K562 (cell line): ENCODE data around the gene MEF2D. TPM values are rescaled to one million over a fixed set of nuclear protein-coding genes. Genes with fewer than 3 reads are reported as not detected.
A peak's percentile ranks its signal among the peaks of the same experiment; 100 is the strongest.

Source experiments
- CGGBP1 ChIP-seq: fragments of 250-450 bp; sonication (Bioruptor Pico); IDR thresholded peaks from 2 replicates; pipeline ENCODE4 v1.9.0; 2021; ENCODE audit warnings: mild to moderate bottlenecking
- CHD4 ChIP-seq: fragments of 200-600 bp; sonication (generic); IDR thresholded peaks from 3 replicates; pipeline ENCODE4 v1.6.1; 2012; ENCODE audit warnings: low read depth, mild to moderate bottlenecking, mixed read lengths, low read length, inconsistent platforms; ENCODE audit not compliant: insufficient read depth, insufficient replicate concordance, poor library complexity, severe bottlenecking
- CUX1 ChIP-seq: fragments of 200-800 bp; sonication (Bioruptor generic); IDR thresholded peaks from 2 replicates; pipeline ENCODE4 v1.6.1; 2016; ENCODE audit warnings: missing genetic modification characterization, missing compliant biosample characterization
- DPF2 ChIP-seq: fragments of 450-650 bp; IDR thresholded peaks from 2 replicates; pipeline ENCODE4 v1.6.1; 2016
- E2F8 ChIP-seq: fragments of 450-650 bp; IDR thresholded peaks from 2 replicates; pipeline ENCODE4 v1.7.1; 2018; ENCODE audit warnings: mild to moderate bottlenecking, low read depth; ENCODE audit not compliant: partially characterized antibody
- FOS ChIP-seq: IDR thresholded peaks from 3 replicates; pipeline ENCODE4 v1.6.1; 2011; ENCODE audit not compliant: insufficient read length; ENCODE audit errors: extremely low read depth
- GABPA ChIP-seq: fragments of 200-800 bp; sonication (Bioruptor generic); conservative IDR thresholded peaks from 2 replicates; pipeline ENCODE4 v1.6.1; 2016; ENCODE audit warnings: low read depth, missing genetic modification characterization, missing compliant biosample characterization
- MIER1 ChIP-seq: fragments of 450-650 bp; IDR thresholded peaks from 2 replicates; pipeline ENCODE4 v1.6.1; 2016; ENCODE audit warnings: antibody characterized with exemption, mild to moderate bottlenecking, low read depth
- NONO ChIP-seq, 2 experiments: fragments of 200-400 bp in 1 of 2; fragments of 450-650 bp in 1 of 2; formaldehyde crosslinking in 1 of 2; IDR thresholded peaks; 2 replicates each; pipeline ENCODE4 v1.6.1; 2017; ENCODE audit warnings: low read depth in 2 of 2, mild to moderate bottlenecking in 2 of 2, moderate library complexity in 2 of 2, low read length in 1 of 2
- POLR2B ChIP-seq: fragments of 450-650 bp; IDR thresholded peaks from 2 replicates; pipeline ENCODE4 v1.6.1; 2018; ENCODE audit warnings: low read depth; ENCODE audit not compliant: partially characterized antibody
- SIN3B ChIP-seq: fragments of 450-650 bp; IDR thresholded peaks from 2 replicates; pipeline ENCODE4 v1.6.1; 2017; ENCODE audit warnings: low read depth, mild to moderate bottlenecking, moderate library complexity
- SRSF1 ChIP-seq: fragments of 200-400 bp; formaldehyde crosslinking; IDR thresholded peaks from 2 replicates; pipeline ENCODE4 v1.6.1; 2017; ENCODE audit warnings: mild to moderate bottlenecking, low read depth, low read length, moderate library complexity
- TAF1 ChIP-seq: IDR thresholded peaks from 2 replicates; pipeline ENCODE4 v1.6.1; 2011; ENCODE audit warnings: mild to moderate bottlenecking, low read length, moderate library complexity; ENCODE audit not compliant: insufficient read depth, control insufficient read depth, severe bottlenecking; ENCODE audit errors: extremely low read depth
- VEZF1 ChIP-seq: fragments of 200-800 bp; sonication (Bioruptor generic); IDR thresholded peaks from 2 replicates; pipeline ENCODE4 v1.6.1; 2017; ENCODE audit warnings: missing genetic modification characterization, missing compliant biosample characterization
- ZNF133 ChIP-seq: fragments of 250-450 bp; sonication (Bioruptor Pico); IDR thresholded peaks from 2 replicates; pipeline ENCODE4 v1.4.0; 2020; ENCODE audit warnings: mild to moderate bottlenecking
- ZNF561 ChIP-seq: fragments of 450-650 bp; formaldehyde crosslinking; conservative IDR thresholded peaks from 2 replicates; pipeline ENCODE4 v1.4.0; 2020; ENCODE audit warnings: mild to moderate bottlenecking, moderate library complexity
- polyA plus RNA-seq, 8 experiments: library from polyadenylated mRNA; depleted of rRNA in 4 of 8; stranded (reverse) in 5 of 8; unstranded in 3 of 8; fragments of >200 nt; fragmentation: Nextera tagmentation in 2 of 8; fragmentation: Illumina TruSeq in 1 of 8; extraction: Ambion mirVana in 2 of 8; extraction: Trizol in 1 of 8; gene quantifications; 2 replicates each; pipeline versions ENCODE4 v1.2.1 to v1.2.3, GENCODE V29; 2011 to 2014; ENCODE audit warnings: inconsistent platforms in 1 of 8, missing spikeins in 1 of 8
- total RNA-seq, 7 experiments: library from RNA; depleted of rRNA in 6 of 7; stranded (reverse); fragments of >200 nt in 6 of 7; fragmentation: Illumina TruSeq in 2 of 7; extraction: Trizol in 2 of 7; gene quantifications; 2 replicates each; pipeline versions ENCODE4 v1.2.1 to v1.2.3, GENCODE V29; 2011 to 2021; ENCODE audit warnings: low replicate concordance in 1 of 7

The MEF2D gene
- total and polyA plus RNA-seq, 9 of the 15 experiments (the other 6 are each of a cell fraction or from before 2014, with no cell fraction given) = 0.10 to 19.5 (median 2.6) TPM

GRCh38 chr1:156523801-156524480, 23.4 kb upstream of the MEF2D start (continued):
- TF ChIP-seq CUX1 (CRISPR knock-in tag) (no peak), VEZF1 (CRISPR knock-in tag) (peak; percentile 45; the same call in 1 of the 2 replicates), SRSF1 (no peak), NONO (IDR thresholded peaks at IDR 0.05; ENCODE audit: low read depth in 2 of 2, low read length in 1 of 2) (no peak), ZNF133 (CRISPR knock-in tag) (no peak), CHD4 (no peak), CGGBP1 (CRISPR knock-in tag) (no peak), FOS (no peak), POLR2B (no peak), MIER1 (no peak), E2F8 (no peak), SIN3B (no peak), TAF1 (no peak), DPF2 (peak; percentile 79), GABPA (tag) (no peak), ZNF561 (no peak)
